Measurements from ENCODE around the gene CHMP1A.

GRCh38 chr16:89638455-89638854 is 19.1 kb downstream of the CHMP1A start:
- no peak for TF ChIP-seq POLR2AphosphoS5 (IDR thresholded peaks at IDR 0.05; ENCODE audit: low read depth, low read length)
- TF ChIP-seq REST (IDR thresholded peaks at IDR 0.05; ENCODE audit: insufficient read depth in 1 of 2, low read depth in 2 of 2, low read length in 2 of 2), result no peak
- TF ChIP-seq SIN3A (IDR thresholded peaks at IDR 0.05; ENCODE audit: borderline replicate concordance, insufficient read depth, low read length), result no peak

Data from PFSK-1 (cell line).